IPS-NIHi7 (cell line): ENCODE data around the gene STIP1.

Source experiments
- DNase-seq: peaks from one replicate; pipeline ENCODE4 v3.0.0; 2012; ENCODE audit warnings: mixed read lengths; ENCODE audit errors: extremely low spot score

The STIP1 gene

DNA sequence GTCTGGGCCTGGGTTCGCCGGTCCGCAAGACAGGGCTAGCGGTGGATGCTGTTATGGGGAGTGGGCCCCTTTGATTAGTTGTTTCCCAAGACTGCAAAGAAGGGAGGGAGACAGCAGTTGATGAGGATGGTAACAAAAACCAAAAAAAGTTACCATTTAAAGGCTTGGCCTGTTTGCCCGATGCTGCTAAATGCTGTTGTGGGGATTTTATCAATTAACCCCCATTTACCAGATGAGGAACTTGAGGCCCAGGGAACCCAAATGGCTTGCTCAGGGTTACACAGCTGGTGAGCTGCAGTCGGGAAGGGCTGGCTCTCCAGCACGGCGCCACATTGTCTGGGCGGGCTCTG, 36.7 kb downstream of the STIP1 start:
- DNase-seq: no peak

DNA sequence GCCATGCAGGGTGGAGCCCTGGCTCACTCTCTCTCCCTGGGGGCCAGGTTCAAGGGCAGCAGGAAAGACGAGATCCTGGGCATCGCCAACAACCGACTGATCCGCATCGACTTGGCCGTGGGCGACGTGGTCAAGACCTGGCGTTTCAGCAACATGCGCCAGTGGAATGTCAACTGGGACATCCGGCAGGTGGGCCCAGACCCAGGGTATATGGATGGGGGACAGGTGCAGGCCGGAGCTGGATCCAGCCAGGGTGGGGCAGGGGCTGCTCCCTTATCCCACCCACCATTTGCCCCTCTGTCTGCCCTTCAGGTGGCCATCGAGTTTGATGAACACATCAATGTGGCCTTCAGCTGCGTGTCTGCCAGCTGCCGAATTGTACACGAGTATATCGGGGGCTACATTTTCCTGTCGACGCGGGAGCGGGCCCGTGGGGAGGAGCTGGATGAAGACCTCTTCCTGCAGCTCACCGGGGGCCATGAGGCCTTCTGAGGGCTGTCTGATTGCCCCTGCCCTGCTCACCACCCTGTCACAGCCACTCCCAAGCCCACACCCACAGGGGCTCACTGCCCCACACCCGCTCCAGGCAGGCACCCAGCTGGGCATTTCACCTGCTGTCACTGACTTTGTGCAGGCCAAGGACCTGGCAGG, 37.2 kb downstream of the STIP1 start:
- DNase-seq: no peak

DNA sequence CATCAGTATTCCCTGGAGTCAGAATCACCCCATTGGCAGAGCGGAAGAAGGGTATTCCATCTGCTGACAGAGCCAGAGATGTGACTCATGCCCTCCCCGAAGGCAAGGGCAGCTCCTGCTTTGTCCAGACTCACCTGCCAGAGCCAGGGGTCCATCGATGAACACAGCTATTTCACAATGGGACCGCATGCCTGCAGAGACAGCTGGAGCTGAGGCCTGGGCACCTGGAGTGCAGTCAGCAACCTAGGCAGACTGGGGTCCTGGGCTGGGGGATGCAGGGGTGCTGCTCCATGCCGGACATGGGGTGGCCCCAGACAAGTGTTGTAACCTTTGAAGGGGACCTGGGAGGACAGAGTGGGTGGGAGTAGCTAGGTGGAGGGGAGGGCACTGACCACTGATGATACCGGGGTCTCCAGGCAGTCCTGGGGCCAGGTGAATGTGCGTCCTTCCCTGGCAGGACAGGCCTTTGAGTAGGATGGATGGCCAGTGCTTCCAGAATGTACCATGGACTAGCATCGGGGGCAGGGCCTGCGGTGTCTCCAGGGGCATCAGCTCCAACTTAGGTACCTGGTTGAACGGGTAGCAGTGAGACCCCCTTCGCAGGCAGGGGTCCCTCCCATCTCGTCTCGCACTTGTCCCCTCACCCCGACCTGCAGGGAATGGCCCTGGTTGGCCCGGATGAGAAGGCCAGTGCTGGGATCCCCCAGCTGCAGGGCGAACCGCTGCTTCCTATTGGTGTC, 38.4 kb downstream of the STIP1 start:
- no peak for DNase-seq

DNA sequence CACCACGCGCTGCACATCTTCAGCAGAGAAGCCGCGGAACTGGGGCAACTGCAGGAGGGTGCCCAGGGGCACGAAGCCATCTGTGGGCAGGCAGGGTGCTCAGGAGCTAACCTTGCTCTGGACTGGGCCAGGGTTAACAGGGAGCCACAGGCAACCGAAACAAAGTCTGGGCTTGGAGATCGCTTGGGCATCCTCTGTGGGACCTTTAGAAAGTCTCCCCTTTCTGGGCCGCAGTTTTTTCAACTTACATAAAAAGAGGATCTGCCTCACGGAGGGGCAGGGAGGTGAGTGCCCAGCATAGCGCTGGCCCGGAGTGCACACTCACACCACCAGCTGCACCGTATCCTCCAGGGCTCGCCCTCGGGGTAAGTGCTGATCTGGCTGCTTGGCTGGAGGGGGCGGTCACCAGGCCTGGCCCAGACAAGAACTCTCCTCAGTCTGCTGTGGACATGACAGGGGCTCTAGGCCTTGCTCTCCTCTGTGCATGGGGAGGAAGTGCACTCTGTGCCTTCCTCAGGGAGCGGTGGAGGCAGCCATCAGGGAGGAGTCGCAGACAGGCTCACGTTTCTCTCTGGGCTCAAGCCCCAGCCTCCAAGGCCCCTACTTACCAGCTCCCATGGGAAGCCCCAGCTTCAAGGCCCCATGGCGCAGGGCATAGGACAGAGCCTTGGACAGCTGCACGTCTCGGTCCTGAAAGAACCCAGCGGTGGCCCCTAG, 39.1 kb downstream of the STIP1 start:
- DNase-seq: no peak

DNA sequence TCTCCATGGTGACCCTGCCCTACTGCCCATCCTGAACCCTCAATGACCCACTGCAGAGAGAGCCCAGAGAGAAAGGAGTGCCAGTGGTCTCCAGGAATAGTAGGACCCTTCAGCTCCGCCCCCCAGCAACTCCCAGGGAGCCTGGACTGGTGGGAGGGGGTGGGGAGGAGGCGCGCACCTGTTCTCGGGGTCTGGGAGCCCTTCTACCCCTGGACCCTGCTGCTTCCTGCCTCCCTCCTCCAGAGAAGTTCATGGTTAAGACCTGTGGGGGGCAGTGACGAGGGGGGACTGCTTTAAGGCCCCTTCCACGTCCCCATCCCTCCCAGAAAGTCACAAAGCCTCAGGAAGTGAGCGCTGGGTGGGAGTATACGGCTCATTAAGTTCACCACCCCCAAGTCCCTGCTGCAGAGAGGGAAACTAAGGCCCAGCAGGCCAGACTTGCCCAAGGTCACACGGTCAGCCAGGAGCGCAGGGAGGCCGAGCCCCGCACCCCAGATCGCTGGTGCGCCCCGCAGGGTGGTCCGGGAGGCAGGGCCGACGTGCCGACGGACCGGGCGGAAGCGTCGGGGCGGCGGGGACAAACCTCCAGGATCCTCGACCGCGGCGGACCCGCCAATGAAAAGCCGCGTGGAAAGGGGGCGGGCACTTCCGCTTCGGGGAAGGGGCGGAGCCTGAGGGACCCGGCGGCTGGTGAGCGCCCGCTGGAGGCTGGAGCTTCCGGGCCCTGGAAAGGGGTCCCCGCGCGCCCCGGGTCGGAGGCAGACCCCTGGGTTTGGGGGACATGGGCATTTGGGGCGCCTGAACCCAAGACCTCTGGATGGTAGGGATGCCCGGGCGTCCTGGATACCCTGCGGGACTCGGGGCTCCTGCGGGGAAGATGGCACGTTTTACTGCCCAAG, 39.9 kb downstream of the STIP1 start, which contains the start of the genes NUDT22 and TRPT1:
Gene NUDT22, plus strand, starts transcription at position 667 of the 899 bp plus-strand sequence. CDS start 379 bp downstream, outside the sequence.
Gene TRPT1, minus strand, starts transcription at position 579 of the 899 bp plus-strand sequence. Its CDS starts 326 bp downstream, at position 253.
- peak; percentile 94 for DNase-seq

DNA sequence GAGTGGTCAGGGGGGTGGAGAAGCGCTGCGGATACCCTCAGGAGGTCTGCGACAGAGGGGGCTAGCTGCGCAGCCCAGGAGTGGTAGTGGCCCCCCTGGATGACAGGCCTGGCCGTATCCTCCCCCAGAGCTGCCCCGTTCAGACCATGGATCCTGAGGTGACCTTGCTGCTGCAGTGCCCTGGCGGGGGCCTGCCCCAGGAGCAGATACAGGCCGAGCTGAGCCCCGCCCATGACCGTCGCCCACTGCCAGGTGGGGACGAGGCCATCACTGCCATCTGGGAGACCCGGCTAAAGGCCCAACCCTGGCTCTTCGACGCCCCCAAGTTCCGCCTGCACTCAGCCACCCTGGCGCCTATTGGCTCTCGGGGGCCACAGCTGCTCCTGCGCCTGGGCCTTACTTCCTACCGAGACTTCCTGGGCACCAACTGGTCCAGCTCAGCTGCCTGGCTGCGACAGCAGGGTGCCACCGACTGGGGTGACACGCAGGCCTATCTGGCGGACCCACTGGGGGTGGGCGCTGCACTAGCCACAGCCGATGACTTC, 40.6 kb downstream of the STIP1 start:
- DNase-seq: no peak

DNA sequence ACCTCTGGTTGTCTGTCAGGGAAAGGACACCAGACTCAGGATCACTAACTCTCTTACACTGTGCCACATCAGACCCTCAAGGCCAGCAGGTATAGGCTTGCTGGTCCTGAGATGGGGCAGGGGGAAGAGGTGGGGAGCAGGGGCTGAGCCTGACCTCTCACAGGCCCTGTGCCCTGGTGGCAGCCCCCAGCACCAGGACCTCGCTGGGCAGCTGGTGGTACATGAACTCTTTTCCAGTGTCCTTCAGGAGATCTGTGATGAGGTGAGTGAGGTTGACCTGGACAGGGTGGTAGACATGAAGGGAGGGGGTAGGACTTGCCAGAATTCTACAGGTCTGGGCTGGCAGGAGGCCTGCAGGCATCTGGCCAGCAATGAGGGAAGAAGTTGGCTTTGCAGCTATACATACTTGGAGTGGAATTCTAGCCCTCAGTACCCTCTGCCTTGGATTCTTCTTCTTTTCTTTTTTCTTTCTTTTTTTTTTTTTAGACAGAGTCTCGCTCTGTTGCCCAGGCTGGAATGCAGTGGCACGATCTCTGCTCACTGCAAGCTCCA, 41.5 kb downstream of the STIP1 start:
- DNase-seq: no peak

DNA sequence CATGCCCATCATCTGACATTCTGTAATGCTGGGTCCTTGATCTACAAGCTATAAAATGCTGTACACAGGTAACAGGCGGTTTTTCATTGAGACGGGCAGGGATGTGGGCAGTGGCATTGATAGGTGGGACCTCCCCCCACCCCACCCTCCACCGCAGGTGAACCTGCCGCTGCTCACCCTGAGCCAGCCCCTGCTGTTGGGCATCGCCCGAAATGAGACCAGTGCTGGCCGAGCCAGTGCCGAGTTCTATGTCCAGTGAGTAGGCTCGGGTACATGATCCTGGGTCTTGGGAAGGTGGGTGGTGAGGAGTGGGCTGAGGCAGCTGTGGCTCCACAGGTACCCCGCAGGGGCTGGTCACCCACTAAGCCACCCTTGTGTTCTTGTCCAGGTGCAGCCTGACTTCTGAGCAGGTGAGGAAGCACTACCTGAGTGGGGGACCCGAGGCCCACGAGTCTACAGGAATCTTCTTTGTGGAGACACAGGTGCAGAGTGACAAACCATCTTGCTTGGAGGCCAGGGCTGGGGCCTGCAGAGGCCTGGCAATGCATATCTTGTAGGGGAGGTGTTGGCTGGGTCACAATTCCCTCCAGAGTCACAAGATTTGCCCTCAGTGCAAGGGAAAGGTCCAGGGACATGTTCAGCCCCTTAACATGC, 43.2 kb downstream of the STIP1 start:
- DNase-seq: no peak

DNA sequence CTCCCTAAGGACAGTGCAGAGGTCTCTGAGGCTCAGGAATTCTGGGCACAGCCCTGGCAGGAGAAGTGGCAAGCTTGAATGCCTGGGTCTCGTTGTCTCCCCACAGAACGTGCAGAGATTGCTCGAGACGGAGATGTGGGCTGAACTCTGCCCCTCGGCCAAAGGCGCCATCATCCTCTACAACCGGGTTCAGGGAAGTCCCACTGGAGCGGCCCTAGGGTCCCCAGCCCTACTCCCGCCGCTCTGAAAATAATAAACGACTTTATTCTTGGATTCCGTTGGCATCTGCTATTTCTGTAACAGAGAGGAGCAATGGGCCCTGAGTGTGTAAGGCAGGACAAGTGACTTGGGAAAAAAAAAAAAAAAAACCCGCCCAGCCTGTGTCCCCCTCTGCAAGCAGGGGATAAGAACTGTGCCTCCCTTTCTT, 43.8 kb downstream of the STIP1 start:
- no peak for DNase-seq

DNA sequence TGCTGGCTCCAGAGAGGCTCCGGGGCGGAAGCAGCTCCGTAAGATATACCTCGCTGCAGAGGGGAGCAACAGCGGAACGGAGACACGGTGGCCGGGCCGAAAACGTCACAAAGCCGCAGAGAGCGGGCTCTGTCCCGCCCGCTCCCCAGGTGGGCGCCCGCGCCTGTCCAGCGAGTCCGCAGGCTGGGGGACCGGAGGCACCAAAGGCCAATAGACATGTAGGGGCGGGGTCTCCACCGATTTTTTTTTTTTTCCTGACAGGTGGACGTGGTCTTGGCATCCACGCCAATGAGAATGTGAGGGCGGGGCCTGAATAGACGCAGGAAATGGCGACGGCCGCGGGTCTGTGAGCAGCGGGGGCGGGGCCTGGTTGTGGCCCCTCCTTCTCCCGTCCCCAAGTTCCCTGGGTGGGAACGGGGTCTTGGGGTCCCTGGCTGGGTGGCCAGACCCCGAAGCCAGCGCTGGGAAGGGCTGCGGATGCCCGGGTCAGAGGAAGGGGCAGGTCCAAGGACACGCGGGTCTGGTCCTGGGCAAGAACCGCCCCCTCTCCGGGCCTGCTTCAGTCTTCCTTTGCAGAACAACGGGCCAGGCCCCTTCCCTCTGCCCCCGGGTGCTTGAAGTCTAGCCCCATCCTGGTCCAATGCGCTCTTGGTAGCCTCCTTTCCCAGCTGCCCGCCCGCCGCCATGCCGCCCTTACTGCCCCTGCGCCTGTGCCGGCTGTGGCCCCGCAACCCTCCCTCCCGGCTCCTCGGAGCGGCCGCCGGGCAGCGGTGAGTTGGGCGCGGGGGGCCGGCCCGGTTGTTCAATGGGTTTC, 44.4 kb downstream of the STIP1 start, which contains the start of gene DNAJC4:
Gene DNAJC4, plus strand, starts transcription at position 378 of the 814 bp plus-strand sequence. Its CDS starts 307 bp downstream, at position 685.
- DNase-seq: peak; percentile 90

DNA sequence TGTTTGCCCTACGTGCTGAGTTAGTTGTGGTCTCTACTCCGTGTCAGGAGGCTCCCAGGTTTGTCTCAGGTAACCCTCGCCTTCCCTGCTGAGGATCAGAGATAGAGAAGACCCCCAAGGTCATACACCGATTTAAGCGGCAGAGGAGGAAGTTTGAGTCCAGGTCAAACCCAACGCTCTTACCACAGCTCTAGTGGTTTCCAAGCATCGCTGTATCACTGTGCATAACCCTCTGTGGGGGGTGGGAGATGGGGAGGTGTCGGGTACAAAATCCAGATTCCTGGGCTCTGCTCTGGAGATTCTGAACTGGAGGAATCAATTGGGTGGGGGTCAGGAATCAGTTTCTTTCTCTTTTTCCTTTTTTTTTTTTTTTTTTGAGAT, 45.0 kb downstream of the STIP1 start:
- no peak for DNase-seq

DNA sequence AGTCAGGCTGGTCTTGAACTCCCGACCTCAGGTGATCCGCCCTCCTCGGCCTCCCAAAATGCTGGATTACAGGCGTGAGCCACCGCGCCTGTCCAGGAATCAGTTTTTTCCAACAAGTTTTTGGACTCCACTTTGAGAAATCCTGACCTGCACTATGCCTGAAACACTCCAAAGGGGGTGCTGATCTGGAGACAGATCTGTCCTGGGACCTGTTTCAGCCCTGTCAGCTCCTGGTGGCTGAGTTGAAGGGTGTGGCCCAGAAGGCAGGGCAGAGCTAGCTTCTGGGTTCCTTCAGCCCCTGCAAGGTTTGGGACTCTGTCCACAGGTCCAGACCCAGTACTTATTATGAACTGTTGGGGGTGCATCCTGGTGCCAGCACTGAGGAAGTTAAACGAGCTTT, 45.6 kb downstream of the STIP1 start:
- DNase-seq: no peak

DNA sequence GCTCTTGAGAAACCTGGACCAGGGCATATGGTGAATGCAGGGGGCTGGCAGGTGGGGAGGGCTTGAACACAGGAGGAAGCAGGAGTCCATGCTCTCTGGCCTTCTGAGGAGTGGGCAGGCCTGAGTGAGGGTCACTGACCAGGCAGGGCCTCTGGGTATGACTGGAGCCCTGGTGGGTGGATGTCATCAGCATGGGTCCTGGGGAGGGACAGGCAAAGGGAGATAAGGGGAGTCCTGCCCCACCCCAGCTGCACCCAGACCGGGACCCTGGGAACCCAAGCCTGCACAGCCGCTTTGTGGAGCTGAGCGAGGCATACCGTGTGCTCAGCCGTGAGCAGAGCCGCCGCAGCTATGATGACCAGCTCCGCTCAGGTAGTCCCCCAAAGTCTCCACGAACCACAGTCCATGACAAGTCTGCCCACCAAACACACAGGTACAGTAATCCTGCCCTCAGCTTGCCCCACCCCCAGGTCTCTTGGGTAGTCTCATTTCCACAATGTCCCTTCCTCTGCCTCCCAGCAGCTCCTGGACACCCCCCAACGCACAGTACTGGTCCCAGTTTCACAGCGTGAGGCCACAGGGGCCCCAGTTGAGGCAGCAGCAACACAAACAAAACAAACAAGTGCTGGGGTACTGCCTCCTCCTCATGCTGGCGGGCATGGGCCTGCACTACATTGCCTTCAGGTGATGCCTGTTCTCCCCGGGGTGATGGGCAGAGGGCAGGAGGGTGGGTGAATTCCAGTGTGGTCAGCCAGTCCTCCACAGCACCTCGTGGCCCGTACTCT, 46.4 kb downstream of the STIP1 start:
- DNase-seq: no peak

DNA sequence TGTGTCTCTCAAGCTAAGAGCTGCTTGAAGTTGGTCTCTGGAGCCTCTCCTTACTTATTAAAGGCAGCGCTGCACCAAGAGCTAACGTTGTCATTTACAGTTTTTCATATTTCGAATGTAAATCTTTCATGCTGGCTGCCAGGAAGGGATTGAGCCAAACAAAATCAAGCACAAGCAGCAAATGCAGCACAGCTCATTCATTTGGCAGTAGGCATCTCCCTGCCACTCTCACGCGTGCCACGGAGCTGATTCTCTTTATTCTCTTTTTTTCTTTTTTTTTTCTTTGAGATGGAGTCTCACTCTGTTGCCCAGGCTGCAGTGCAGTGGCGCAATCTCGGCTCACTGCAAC, 47.0 kb downstream of the STIP1 start:
- DNase-seq: no peak

DNA sequence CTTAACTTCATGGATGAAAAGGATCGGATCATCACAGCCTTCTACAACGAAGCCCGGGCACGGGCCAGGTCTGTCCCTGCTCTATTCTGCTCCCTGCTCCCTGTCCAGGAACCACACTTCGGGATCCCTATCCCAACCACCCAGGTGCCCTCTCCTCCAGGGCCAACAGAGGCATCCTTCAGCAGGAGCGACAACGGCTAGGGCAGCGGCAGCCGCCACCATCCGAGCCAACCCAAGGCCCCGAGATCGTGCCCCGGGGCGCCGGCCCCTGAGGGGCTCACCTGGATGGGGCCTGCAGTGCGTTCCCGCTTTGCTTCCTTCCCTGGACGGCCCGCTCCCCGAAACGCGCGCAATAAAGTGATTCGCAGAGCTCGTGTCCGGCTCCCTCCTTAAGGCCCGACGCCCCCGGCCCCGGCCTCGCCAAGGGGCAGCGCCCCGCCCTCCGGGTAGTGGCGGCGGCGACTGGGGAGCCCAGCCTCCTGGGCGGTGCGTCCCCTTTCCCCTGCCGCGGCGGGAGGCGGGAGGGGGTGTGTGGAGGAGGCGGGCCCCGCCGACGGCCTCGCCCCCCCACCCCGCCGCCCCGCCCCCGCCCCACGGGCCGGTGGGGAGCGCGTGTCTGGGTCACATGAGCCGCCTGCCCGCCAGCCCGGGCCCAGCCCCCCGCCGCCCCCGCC, 48.1 kb downstream of the STIP1 start, which contains the start of gene VEGFB:
Gene VEGFB, plus strand, starts transcription at position 672 of the 674 bp plus-strand sequence. CDS start 250 bp downstream, outside the sequence.
- peak; percentile 39 for DNase-seq

DNA sequence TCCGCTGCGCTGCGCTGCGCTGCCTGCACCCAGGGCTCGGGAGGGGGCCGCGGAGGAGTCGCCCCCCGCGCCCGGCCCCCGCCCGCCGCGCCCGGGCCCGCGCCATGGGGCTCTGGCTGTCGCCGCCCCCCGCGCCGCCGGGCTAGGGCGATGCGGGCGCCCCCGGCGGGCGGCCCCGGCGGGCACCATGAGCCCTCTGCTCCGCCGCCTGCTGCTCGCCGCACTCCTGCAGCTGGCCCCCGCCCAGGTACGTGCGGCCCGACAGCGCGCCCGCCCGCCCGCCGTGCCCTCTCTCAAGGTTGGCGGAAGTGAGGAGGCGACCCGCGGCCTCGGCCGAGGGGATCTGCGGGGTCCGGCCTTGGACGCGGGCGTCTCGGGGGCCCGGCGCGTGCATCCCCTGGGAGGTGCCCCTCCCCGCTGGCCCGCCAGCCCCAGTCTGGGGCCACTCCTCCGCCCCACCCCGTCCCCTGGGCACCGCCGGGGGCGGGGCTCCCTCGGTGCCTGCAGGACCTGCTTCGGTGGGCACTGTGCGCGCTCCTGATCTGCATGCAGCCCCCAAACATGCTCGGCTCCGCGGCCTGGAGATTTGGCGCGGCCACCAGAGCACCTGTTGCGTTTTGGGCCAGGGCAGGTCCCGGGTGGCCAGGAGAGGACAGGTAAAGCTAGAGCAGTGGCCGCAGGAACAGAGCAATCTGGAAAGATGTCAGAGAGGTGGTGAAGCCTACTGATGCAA, 48.8 kb downstream of the STIP1 start:
- DNase-seq: peak; percentile 18

DNA sequence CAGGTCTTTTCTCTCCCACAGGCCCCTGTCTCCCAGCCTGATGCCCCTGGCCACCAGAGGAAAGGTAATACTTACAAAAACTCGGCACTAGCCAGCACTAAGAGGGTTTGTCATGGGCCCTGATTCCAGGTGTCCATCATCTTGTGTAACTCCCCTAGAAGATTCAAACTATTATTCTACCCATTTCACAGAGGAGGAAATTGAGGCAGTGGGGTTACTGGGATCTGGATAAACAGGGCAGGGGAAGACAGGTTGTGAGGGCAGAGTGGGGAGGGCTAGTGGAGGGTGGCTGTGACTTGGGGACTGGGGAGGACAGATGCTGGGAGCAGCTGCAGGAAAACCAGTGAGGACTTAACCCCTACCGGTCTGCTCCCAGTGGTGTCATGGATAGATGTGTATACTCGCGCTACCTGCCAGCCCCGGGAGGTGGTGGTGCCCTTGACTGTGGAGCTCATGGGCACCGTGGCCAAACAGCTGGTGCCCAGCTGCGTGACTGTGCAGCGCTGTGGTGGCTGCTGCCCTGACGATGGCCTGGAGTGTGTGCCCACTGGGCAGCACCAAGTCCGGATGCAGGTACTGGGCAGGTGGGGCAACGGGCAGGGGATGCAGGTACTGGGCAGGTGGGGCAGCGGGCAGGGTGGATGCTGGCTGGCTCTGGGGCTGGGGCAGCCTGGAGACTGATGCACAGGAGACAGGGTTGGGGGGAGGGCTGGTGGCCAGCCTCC, 49.6 kb downstream of the STIP1 start:
- DNase-seq: no peak
